ENCODE data around the gene CELA3B. TPM values are rescaled to one million over a fixed set of nuclear protein-coding genes. Genes with fewer than 3 reads are reported as not detected.
"Not testable (repeated sequence)": the region's sequence is repeated elsewhere in the genome, so short reads cannot be mapped to it uniquely, and the experiment has no call there.

The CELA3B gene
- not detected in 2 replicates for total RNA-seq (2016; rRNA removed; fragmentation: Illumina TruSeq; extraction: Trizol)
- not detected in 2 replicates for total RNA-seq (2016; cell fraction: cytosol; rRNA removed; fragmentation: Illumina TruSeq; extraction: Trizol; ENCODE audit: low read depth)
- total RNA-seq (2016; cell fraction: insoluble cytoplasmic fraction; rRNA removed; fragmentation: Illumina TruSeq; extraction: Trizol): not detected in 2 replicates
- not detected in 2 replicates for total RNA-seq (2016; cell fraction: membrane; rRNA removed; fragmentation: Illumina TruSeq; extraction: Trizol)
- total RNA-seq (2016; cell fraction: nucleus; rRNA removed; fragmentation: Illumina TruSeq; extraction: Trizol): not detected in 2 replicates
- polyA plus RNA-seq (2011; rRNA removed): 0.34 TPM in 1 of 2 replicates, not detected in the other
- 0.06 TPM in 1 of 2 replicates, not detected in the other for polyA plus RNA-seq (2011; cell fraction: cytosol; rRNA removed)
- 0.21 TPM in 1 of 2 replicates, not detected in the other for polyA plus RNA-seq (2011; cell fraction: nucleus; rRNA removed)
- polyA plus RNA-seq (2012): 0.24 TPM in 1 of 2 replicates, not detected in the other
- not detected in 2 replicates for polyA plus RNA-seq (2016; cell fraction: cytosol; fragmentation: Illumina TruSeq; extraction: Trizol; ENCODE audit: low read depth)
- not detected in 2 replicates for polyA plus RNA-seq (2016; cell fraction: insoluble cytoplasmic fraction; fragmentation: Illumina TruSeq; extraction: Trizol; ENCODE audit: low read depth)
- not detected in 2 replicates for polyA plus RNA-seq (2016; cell fraction: membrane; fragmentation: Illumina TruSeq; extraction: Trizol; ENCODE audit: low read depth)
- not detected in 2 replicates for polyA plus RNA-seq (2016; cell fraction: nucleus; fragmentation: Illumina TruSeq; extraction: Trizol; ENCODE audit: insufficient read depth, low read depth)
- 0.20 TPM in 1 of 2 replicates, not detected in the other for polyA minus RNA-seq (2011; rRNA and poly(A)+ RNA removed; ENCODE audit: low replicate concordance)
- not detected in 2 replicates for polyA minus RNA-seq (2011; cell fraction: cytosol; rRNA and poly(A)+ RNA removed)
- polyA minus RNA-seq (2011; cell fraction: nucleus; rRNA and poly(A)+ RNA removed): 0.52 and 1.2 TPM in 2 replicates
- Bru-seq, nascent RNA: not detected
- BruChase-seq, experiment 1, labeled RNA remaining after a 6-hour chase: percentile 11 among the genes with signal in this experiment
- not detected for BruChase-seq, experiment 2, labeled RNA remaining after a 2-hour chase
- long read RNA-seq, experiment 1, partial matches to known transcripts: 0 of 1 reads
- long read RNA-seq, experiment 1, other reads (novel, unspliced or antisense): 1 of 1 reads
- long read RNA-seq, experiment 2: 0 reads

GRCh38 chr1:21976703-21977239 lies at the start of gene CELA3B:
Gene CELA3B (plus strand): TSS chr1:21977022. CDS start chr1:21977040, 18 bp downstream.
- H3K4me1 ChIP-seq (ENCODE audit: insufficient read depth, low read length): peaks cover 56% of the 10 kb centered on the region
- H3K9me3 ChIP-seq (ENCODE audit: low read length); H3K4me2 ChIP-seq (ENCODE audit: low read depth, low read length); H3K9ac ChIP-seq (ENCODE audit: insufficient read depth, low read depth, low read length); intact Hi-C loops (cut with micrococcal nuclease; ENCODE audit: unreplicated experiment); H3K27me3 ChIP-seq (ENCODE audit: control insufficient read depth in 1 of 2, insufficient read depth in 2 of 2, low read length in 2 of 2); H3K79me2 ChIP-seq (ENCODE audit: insufficient read depth, low read length); ATAC-seq; H3K4me3 ChIP-seq (replicated peaks in 1 of 3; ENCODE audit: insufficient read depth in 1 of 3, low read depth in 2 of 3, low read length in 3 of 3); POLR2A ChIA-PET; FAIRE-seq; H2AFZ ChIP-seq (ENCODE audit: low read length); H3K27ac ChIP-seq (ENCODE audit: extremely low read length, insufficient read depth, low read length); DNase-seq (ENCODE audit: low spot score); in situ Hi-C loops (cut with HindIII; ENCODE audit: extremely low pct_ligation_motif_present, low pct_unique_long_range_greater_than_20kb); H4K20me1 ChIP-seq (ENCODE audit: insufficient read depth, low read length); BruUV-seq (replicated peaks); H3K36me3 ChIP-seq (replicated peaks in 1 of 2; ENCODE audit: control insufficient read depth in 1 of 2, insufficient read depth in 2 of 2, low read length in 2 of 2); CTCF ChIA-PET (ENCODE audit: low intra/inter-chr PET ratio, low total read pairs): not testable (repeated sequence)
- 96% methylated on average over 5 of the region's 9 CpGs for WGBS (ENCODE audit: low lambda C conversion rate)

- peak; percentile 63 for ATAC-seq
- no peaks in the 10 kb centered on the region; a peak in 1 of 5 replicates for H3K36me3 ChIP-seq (replicated peaks in 1 of 2; ENCODE audit: control insufficient read depth in 1 of 2, insufficient read depth in 2 of 2, low read length in 2 of 2)
- peaks cover 89% of the 10 kb centered on the region for H3K4me1 ChIP-seq (ENCODE audit: insufficient read depth, low read length)
- TF ChIP-seq HNF1A (IDR thresholded peaks at IDR 0.05; ENCODE audit: low read depth): no peak
- TF ChIP-seq HNF1A (CRISPR knock-in tag; IDR thresholded peaks at IDR 0.05; ENCODE audit: borderline replicate concordance): 0 out of 2 replicates have a peak, but pooled peaks have one; percentile 22
- peak; percentile 19; the same call in 1 of the 2 replicates for TF ChIP-seq ETV5 (CRISPR knock-in tag; IDR thresholded peaks at IDR 0.05; ENCODE audit: borderline replicate concordance)
- peak; percentile 61; the same call in 1 of the 2 replicates for TF ChIP-seq RXRA (CRISPR knock-in tag; IDR thresholded peaks at IDR 0.05)
- no peak for TF ChIP-seq SRSF9 (IDR thresholded peaks at IDR 0.05; ENCODE audit: borderline replicate concordance, insufficient read depth, low read depth, low read length, poor library complexity, severe bottlenecking)
- TF ChIP-seq FOXA3 (CRISPR knock-in tag; IDR thresholded peaks at IDR 0.05): 0 out of 2 replicates have a peak, but pooled peaks have one; percentile 23
Observed at GRCh38 chr1:21927533-21928237, 49.1 kb upstream of the CELA3B start.

More at GRCh38 chr1:21927533-21928237, 49.1 kb upstream of the CELA3B start:
- Histone ChIP-seq H3K4me3 (replicated peaks in 1 of 3; ENCODE audit: insufficient read depth in 1 of 3, low read depth in 2 of 3, low read length in 3 of 3) (no peak overlapping the region), H3K27ac (ENCODE audit: extremely low read length, insufficient read depth, low read length) (no peak overlapping the region), H4K20me1 (ENCODE audit: insufficient read depth, low read length) (no peaks in the 10 kb centered on the region), H3K9me3 (ENCODE audit: low read length) (no peaks in the 10 kb centered on the region), H2AFZ (ENCODE audit: low read length) (no peak overlapping the region), H3K79me2 (ENCODE audit: insufficient read depth, low read length) (peaks cover 28% of the 10 kb centered on the region), H3K9ac (ENCODE audit: insufficient read depth, low read depth, low read length) (no peak overlapping the region), H3K27me3 (ENCODE audit: control insufficient read depth in 1 of 2, insufficient read depth in 2 of 2, low read length in 2 of 2) (no peaks in the 10 kb centered on the region), H3K4me2 (ENCODE audit: low read depth, low read length) (peak overlapping the region; percentile 32)
- peak; percentile 79 for DNase-seq (ENCODE audit: low spot score)
- intact Hi-C loops (cut with micrococcal nuclease; ENCODE audit: unreplicated experiment): no loop called here
- FAIRE-seq: peak; percentile 78
- ChIA-PET POLR2A (interaction anchor here (1.0 to 1.3 kb wide), 2 partner anchors 9 to 11 kb away, joined by 3 to 8 read pairs; partner anchors contain the start of gene HSPG2), CTCF (ENCODE audit: low intra/inter-chr PET ratio, low total read pairs) (no interaction called here)
- 0% methylated on average over 4 of the region's 12 CpGs for WGBS (ENCODE audit: low lambda C conversion rate)
- in situ Hi-C loops (cut with HindIII; ENCODE audit: extremely low pct_ligation_motif_present, low pct_unique_long_range_greater_than_20kb): no loop called here
- no TSS peak for BruUV-seq (replicated peaks)

Data from HepG2 (cell line).